Choroid plexus epithelial cell (primary cell): ENCODE data around the gene ABCB6.
A peak's percentile ranks its signal among the peaks of the same experiment; 100 is the strongest.

Experiments used
- DNase-seq: peaks from one replicate; pipeline ENCODE4 v3.0.0-alpha.2; 2010; ENCODE audit warnings: low read depth
- H3K4me3 ChIP-seq: 2 replicates; pipeline ENCODE4 v1.5.1; 2011; ENCODE audit warnings: low read depth, mild to moderate bottlenecking, control low read depth, low read length, moderate library complexity
- TF ChIP-seq, protein P1 (sequence below): conservative IDR thresholded peaks from 2 replicates; pipeline ENCODE4 v1.5.1; 2011; ENCODE audit warnings: low read depth, mild to moderate bottlenecking, control low read depth, inconsistent platforms, low read length, moderate library complexity

Gene ABCB6

DNA sequence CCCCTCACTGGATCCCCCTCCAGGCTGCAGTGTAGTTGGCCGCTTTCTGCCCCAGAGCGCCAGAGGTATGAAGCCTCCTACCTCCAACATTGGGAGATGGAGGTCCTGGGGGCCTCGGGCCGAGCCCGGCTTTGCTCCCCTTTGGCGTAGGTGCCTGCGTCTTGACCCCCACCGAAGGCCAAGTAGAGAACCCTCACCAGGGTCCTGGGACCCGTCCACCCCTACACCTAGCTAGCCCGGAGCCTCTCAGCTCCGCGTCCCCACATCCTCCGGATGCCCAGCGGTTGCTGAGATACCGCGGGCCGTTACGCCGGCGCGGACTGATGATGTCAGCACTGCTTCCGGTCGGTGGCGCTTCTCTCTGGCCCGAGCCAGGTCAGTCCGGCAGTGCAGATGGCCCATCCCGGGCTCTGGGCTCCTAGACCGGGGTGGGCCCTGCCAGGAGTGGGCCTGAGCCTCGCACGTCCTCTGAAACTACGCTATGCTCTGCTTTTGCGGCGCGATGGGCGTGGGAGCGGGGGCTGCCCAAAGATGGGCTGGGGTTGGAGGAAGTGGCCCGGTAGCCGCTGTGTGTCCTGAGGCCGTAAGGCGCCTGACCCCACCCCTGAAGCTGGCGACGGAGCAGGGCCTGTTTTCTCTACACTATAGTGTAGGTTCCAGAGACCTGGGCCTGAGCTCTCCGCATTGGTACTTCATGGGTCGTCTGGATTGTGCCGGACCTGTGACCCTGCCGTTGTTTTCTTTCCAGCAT, 26.6 kb upstream of the ABCB6 start, which contains the start of the genes GLB1L and STK16:
Gene GLB1L, minus strand, starts transcription at position 297 of the 751 bp plus-strand sequence. CDS start 1,871 bp downstream, outside the sequence.
Gene STK16, plus strand, starts transcription at position 332 of the 751 bp plus-strand sequence. CDS start 521 bp downstream, outside the sequence.
- peak; percentile 95 for DNase-seq
- TF ChIP-seq, protein P1, sequence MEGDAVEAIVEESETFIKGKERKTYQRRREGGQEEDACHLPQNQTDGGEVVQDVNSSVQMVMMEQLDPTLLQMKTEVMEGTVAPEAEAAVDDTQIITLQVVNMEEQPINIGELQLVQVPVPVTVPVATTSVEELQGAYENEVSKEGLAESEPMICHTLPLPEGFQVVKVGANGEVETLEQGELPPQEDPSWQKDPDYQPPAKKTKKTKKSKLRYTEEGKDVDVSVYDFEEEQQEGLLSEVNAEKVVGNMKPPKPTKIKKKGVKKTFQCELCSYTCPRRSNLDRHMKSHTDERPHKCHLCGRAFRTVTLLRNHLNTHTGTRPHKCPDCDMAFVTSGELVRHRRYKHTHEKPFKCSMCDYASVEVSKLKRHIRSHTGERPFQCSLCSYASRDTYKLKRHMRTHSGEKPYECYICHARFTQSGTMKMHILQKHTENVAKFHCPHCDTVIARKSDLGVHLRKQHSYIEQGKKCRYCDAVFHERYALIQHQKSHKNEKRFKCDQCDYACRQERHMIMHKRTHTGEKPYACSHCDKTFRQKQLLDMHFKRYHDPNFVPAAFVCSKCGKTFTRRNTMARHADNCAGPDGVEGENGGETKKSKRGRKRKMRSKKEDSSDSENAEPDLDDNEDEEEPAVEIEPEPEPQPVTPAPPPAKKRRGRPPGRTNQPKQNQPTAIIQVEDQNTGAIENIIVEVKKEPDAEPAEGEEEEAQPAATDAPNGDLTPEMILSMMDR: no peak
- H3K4me3 ChIP-seq: peak within 1 kb of the TSS; percentile 98

DNA sequence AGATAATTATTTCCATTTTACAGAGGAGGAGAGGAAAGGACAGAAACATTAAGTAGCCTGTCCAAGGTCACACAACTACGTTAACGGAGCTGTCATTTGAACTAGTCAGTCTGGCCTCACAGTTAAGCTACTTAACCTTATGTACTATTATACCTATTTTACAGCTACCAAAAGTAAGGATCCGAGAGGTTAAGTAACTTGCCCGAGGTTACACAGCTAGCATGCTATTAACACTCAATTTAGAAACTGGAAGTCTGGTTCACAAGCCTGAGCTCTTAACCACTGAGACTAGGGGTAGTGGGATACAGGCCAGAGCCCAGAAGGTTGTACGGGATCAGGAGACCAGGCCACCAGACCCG, 26.0 kb upstream of the ABCB6 start:
- TF ChIP-seq, protein P1: no peak
- H3K4me3 ChIP-seq: peak overlapping the region; percentile 98

DNA sequence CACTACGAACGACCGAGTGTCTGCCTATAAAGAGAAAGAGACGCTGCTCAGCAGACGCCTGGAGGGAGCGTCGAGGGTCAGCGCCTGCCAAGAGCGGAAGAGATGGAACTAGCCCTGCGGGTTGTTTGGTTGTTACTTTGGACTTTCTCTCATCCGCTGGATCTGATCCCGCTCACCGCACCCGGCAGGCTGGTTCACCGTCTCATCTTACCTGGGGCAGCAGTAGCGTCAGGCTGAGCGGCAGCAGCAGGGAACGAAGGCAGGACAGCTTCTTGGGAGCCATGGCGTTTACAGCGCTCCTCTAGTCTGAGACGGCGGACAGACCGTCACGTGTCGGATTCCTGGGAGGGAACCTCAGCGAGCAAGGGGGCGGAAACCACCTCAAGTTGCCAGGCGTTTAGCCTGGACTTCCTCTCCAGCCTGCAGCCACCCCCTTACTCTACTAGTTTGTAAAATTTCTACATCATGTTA, 24.6 kb upstream of the ABCB6 start:
- TF ChIP-seq, protein P1: no peak
- peak overlapping the region; percentile 51 for H3K4me3 ChIP-seq
- DNase-seq: peak; percentile 50

More for the DNA sequence above, 26.0 kb upstream of the ABCB6 start:
- no peak for DNase-seq

DNA sequence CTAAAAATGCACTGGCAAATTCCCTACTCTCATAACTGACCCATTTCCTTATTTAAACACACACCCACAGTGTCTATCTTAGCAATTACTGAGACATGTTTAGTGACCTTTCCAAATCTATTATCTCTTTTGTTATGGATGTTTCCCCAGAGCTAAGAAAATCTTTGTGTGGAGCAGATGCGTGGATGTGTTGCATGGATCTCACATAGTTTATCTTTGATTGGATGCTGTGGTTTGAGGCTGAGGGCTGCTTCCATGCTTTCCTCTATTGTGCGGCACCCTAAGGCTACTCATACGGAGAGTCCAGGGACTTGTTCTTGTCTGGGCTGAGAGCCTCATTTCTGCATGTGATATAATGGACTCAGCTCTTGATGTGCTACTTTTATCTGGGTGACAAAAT, 15.6 kb upstream of the ABCB6 start:
- no peak for DNase-seq
- TF ChIP-seq, protein P1: no peak
- no peak overlapping the region for H3K4me3 ChIP-seq

DNA sequence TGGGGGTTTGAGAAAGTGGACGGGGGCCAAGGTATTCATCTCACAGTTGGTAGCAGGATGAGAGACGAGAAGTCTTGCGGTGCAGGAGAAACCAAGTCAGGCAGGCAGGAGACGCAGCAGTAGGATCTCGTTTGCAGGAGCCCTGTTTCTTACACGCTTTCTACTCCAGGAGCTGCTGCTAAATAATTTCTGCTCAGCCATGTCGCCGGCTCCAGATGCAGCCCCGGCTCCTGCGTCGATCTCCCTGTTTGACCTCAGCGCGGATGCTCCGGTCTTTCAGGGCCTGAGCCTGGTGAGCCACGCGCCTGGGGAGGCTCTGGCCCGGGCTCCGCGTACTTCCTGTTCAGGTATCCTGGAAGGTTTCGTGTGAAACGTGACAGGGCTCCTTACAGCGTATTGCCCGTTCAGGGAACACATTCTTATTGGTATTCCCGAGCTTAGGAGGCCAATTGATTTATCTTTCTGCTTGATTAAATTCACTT, 11.3 kb upstream of the ABCB6 start:
- TF ChIP-seq, protein P1: no peak
- DNase-seq: peak; percentile 53
- peak overlapping the region; percentile 86 for H3K4me3 ChIP-seq

DNA sequence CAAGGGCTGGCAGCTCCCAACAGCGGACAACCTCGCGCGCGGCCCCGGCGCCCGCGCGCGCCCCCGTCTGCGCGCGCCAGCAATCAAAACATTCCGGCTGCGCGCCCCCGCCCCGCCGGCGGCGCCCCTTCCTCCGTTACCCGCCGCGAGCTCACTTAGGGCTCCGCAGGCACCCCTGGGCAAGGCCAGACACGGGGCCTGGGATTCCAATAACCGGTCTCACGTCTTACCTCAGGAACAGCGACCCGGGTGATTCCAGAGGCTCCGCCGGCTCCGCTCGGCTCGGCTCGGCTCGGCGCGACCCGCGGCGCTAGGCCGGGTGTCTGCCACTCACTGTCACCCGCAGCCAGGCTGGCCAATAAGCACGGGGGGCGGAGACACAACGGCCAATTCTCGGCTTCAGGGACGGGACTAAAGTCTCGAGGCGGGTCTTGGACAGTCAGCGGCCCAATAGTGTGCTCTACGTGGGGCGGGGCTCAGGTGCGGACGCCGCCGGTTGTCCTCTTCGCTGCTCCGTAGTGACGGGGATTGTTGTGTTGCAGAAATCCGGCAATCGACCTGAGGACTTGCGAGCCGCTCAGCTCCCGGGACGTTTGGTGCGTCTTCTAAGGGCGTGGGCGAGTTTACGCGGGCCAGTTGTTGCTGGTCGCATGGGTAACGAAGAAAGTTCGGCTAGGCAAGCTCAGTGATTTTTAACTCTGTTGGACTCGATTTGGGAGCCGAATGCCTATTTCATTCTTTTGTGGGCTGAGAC, 10.7 kb upstream of the ABCB6 start, which contains the start of the genes ANKZF1 and ATG9A:
Gene ANKZF1, plus strand, starts transcription at position 502 of the 754 bp plus-strand sequence. CDS start 452 bp downstream, outside the sequence.
Gene ATG9A, minus strand, starts transcription at position 332 of the 754 bp plus-strand sequence. CDS start 1,612 bp downstream, outside the sequence.
- H3K4me3 ChIP-seq: peak within 1 kb of the TSS; percentile 86
- TF ChIP-seq, protein P1: no peak
- DNase-seq: peak; percentile 99
